K562 (cell line): ENCODE measurements around the gene PI16. TPM values are rescaled to one million over a fixed set of nuclear protein-coding genes. Genes with fewer than 3 reads are reported as not detected.

Experiments used
- ATAC-seq: fragments of 200-7000 bp; cut with Tn5 transposase; 3 replicates; pipeline ENCODE4 v1.9.1; 2020; ENCODE audit warnings: moderate library complexity
- BruUV-seq: library from RNA; stranded (reverse); fragments of 400-500 nt; replicated peaks from 2 replicates; lab custom pipeline; 2021; lab: Mats Ljungman, UMichigan
- CTCF ChIA-PET: fragments of 300-600 bp; formaldehyde crosslinking; extraction: SDS; loops from one replicate; lab custom pipeline; 2021; ENCODE audit warnings: low intra/inter-chr PET ratio; lab: Yijun Ruan, JAX
- POLR2A ChIA-PET: fragments of 300-600, 350-650 bp; sonication (Branson Sonifier 250); formaldehyde crosslinking; extraction: SDS; loops from one replicate; lab custom pipeline; 2021; ENCODE audit warnings: antibody characterized with exemption, inconsistent platforms; lab: Yijun Ruan, JAX
- DNase-seq, 4 experiments: peaks; one replicate each; pipeline versions ENCODE4 v3.0.0 to v3.0.0-alpha.2; 2011 to 2018; ENCODE audit warnings: low spot score in 3 of 4, mixed read lengths in 3 of 4; ENCODE audit errors: extremely low read depth in 1 of 4
- FAIRE-seq: peaks from 2 replicates; lab custom pipeline; 2011; peaks lifted over from hg19 to GRCh38; lab: Jason Lieb, UNC
- H2AFZ ChIP-seq: 2 replicates; pipeline ENCODE4 v1.6.0; 2011; ENCODE audit warnings: low read depth, low read length, control low read depth, inconsistent platforms
- H3K27ac ChIP-seq: fragments of 200-600 bp; 3 replicates; pipeline ENCODE4 v1.8.0; 2011; ENCODE audit warnings: low read depth, mild to moderate bottlenecking, control low read depth, inconsistent platforms, low read length, moderate library complexity, mixed read lengths; ENCODE audit errors: extremely low read depth
- H3K27me3 ChIP-seq, 2 experiments: fragments of 300-600 bp in 1 of 2; 2 replicates in 1 of 2; 3 replicates in 1 of 2; pipeline versions ENCODE4 v1.6.0 to v1.8.0; 2011; ENCODE audit warnings: inconsistent platforms in 2 of 2, low read length in 2 of 2, mild to moderate bottlenecking in 1 of 2, mixed read lengths in 1 of 2, moderate library complexity in 1 of 2; ENCODE audit not compliant: control insufficient read depth in 2 of 2, insufficient read depth in 2 of 2
- H3K36me3 ChIP-seq: fragments of 300-600 bp; 3 replicates; pipeline ENCODE4 v1.8.0; 2011; ENCODE audit warnings: mild to moderate bottlenecking, low read length, inconsistent platforms; ENCODE audit not compliant: control insufficient read depth, insufficient read depth
- H3K4me1 ChIP-seq, 2 experiments: fragments of 200-600 bp in 1 of 2; replicated peaks in 1 of 2; 2 replicates in 1 of 2; 3 replicates in 1 of 2; pipeline versions ENCODE4 v1.5.1 to v1.8.0; 2011; ENCODE audit warnings: inconsistent platforms in 2 of 2, low read length in 2 of 2, mild to moderate bottlenecking in 1 of 2, mixed read lengths in 1 of 2, moderate library complexity in 1 of 2; ENCODE audit not compliant: control insufficient read depth in 2 of 2, insufficient read depth in 2 of 2
- H3K4me2 ChIP-seq: 2 replicates; pipeline ENCODE4 v1.6.1; 2011; ENCODE audit warnings: low read length, control low read depth, inconsistent platforms, mixed read lengths; ENCODE audit not compliant: insufficient read depth
- H3K4me3 ChIP-seq: fragments of 200-600 bp; sonication (generic), shearing (Covaris generic); 2 replicates; pipeline ENCODE4 v1.5.1; 2016; ENCODE audit warnings: control low read depth, inconsistent platforms
- H3K79me2 ChIP-seq: fragments of 200-600 bp; 3 replicates; pipeline ENCODE4 v1.8.0; 2011; ENCODE audit warnings: low read length, inconsistent platforms; ENCODE audit not compliant: control insufficient read depth, insufficient read depth
- H3K9ac ChIP-seq, 2 experiments: 2 replicates each; pipeline versions ENCODE4 v1.6.0 to v1.6.1; 2011; ENCODE audit warnings: low read depth in 2 of 2, low read length in 2 of 2, control low read depth in 1 of 2, inconsistent platforms in 1 of 2, mild to moderate bottlenecking in 1 of 2, mixed read lengths in 1 of 2; ENCODE audit not compliant: insufficient read depth in 1 of 2
- H3K9me1 ChIP-seq: one replicate; pipeline ENCODE4 v1.6.0; 2011; ENCODE audit warnings: inconsistent platforms, mild to moderate bottlenecking, low read length, moderate library complexity; ENCODE audit not compliant: control insufficient read depth, insufficient read depth
- H3K9me3 ChIP-seq: replicated peaks from 2 replicates; pipeline ENCODE4 v1.5.1; 2011; ENCODE audit warnings: low read depth, low read length, inconsistent platforms; ENCODE audit not compliant: control insufficient read depth, insufficient read depth
- H4K20me1 ChIP-seq: replicated peaks from 2 replicates; pipeline ENCODE4 v1.6.1; 2011; ENCODE audit warnings: low read length, inconsistent platforms, mixed read lengths; ENCODE audit not compliant: control insufficient read depth, insufficient read depth
- ATF3 ChIP-seq, 2 experiments: fragments of 450-650 bp in 1 of 2; sonication (generic) in 1 of 2; formaldehyde crosslinking in 1 of 2; IDR thresholded peaks in 1 of 2; conservative IDR thresholded peaks in 1 of 2; 2 replicates each; pipeline versions ENCODE4 v1.6.1 to v1.8.1; 2016 to 2023; ENCODE audit warnings: mild to moderate bottlenecking in 2 of 2, moderate library complexity in 2 of 2, inconsistent platforms in 1 of 2, missing genetic modification reagents in 1 of 2
- NCOA6 ChIP-seq: fragments of 450-650 bp; IDR thresholded peaks from 2 replicates; pipeline ENCODE4 v1.6.1; 2017; ENCODE audit warnings: mild to moderate bottlenecking
- ZBTB43 ChIP-seq: sonication (generic); formaldehyde crosslinking; IDR thresholded peaks from 2 replicates; pipeline ENCODE4 v1.8.0; 2023; ENCODE audit warnings: mild to moderate bottlenecking, missing genetic modification reagents
- WGBS: fragments of 100-300 bp; shearing (Covaris generic); methylation state at CpG from one replicate; pipeline ENCODE4 v1.1.6; 2016; ENCODE audit warnings: low coverage, mixed read lengths; ENCODE audit not compliant: insufficient coverage; ENCODE audit errors: missing lambda C conversion rate; 5-methylcytosine and 5-hydroxymethylcytosine counted together
- in situ Hi-C: fragments of 300-500 bp; cut with MboI; formaldehyde crosslinking; loops from 4 replicates; pipeline ENCODE4 v1.15.0; 2018; ENCODE audit warnings: inconsistent platforms, mixed read lengths
- intact Hi-C: fragments of 100-400 bp; cut with micrococcal nuclease; formaldehyde crosslinking; loops from 2 replicates; pipeline ENCODE4 v1.14.2; 2022
- polyA plus RNA-seq, 8 experiments: library from polyadenylated mRNA; depleted of rRNA in 4 of 8; stranded (reverse) in 5 of 8; unstranded in 3 of 8; fragments of >200 nt; fragmentation: Nextera tagmentation in 2 of 8; fragmentation: Illumina TruSeq in 1 of 8; extraction: Ambion mirVana in 2 of 8; extraction: Trizol in 1 of 8; gene quantifications; 2 replicates each; pipeline versions ENCODE4 v1.2.1 to v1.2.3, GENCODE V29; 2011 to 2014; ENCODE audit warnings: inconsistent platforms in 1 of 8, missing spikeins in 1 of 8
- total RNA-seq, 7 experiments: library from RNA; depleted of rRNA in 6 of 7; stranded (reverse); fragments of >200 nt in 6 of 7; fragmentation: Illumina TruSeq in 2 of 7; extraction: Trizol in 2 of 7; gene quantifications; 2 replicates each; pipeline versions ENCODE4 v1.2.1 to v1.2.3, GENCODE V29; 2011 to 2021; ENCODE audit warnings: low replicate concordance in 1 of 7

PI16 gene
- total and polyA plus RNA-seq, 9 of the 15 experiments (the other 6 are each of a cell fraction or from before 2014, with no cell fraction given), result 0.06 to 0.18 TPM; not detected in 7

- ATAC-seq, result no peak
- TF ChIP-seq ATF3 (IDR thresholded peaks at IDR 0.05), result peak; percentile 33
- no peak for TF ChIP-seq ATF3 (CRISPR knock-in tag; conservative IDR thresholded peaks at IDR 0.05)
- no peak for TF ChIP-seq ZBTB43
- no peak for TF ChIP-seq NCOA6
- Histone ChIP-seq H2AFZ (no peak overlapping the region), H3K9ac (no peak overlapping the region), H4K20me1 (peaks cover 3% of the 10 kb centered on the region; the same call in 1 of the 2 replicates), H3K4me1 (peaks cover 2 to 16% of the 10 kb centered on the region in 2 experiments; a peak in 4 of 5 replicates), H3K27me3 (peaks cover 19 to 61% of the 10 kb centered on the region in 2 experiments; a peak in 4 of 5 replicates), H3K4me2 (no peak overlapping the region), H3K4me3 (no peak overlapping the region), H3K79me2 (no peaks in the 10 kb centered on the region), H3K27ac (no peak overlapping the region), H3K9me3 (no peaks in the 10 kb centered on the region), H3K9me1 (no peaks in the 10 kb centered on the region), H3K36me3 (no peaks in the 10 kb centered on the region)
- no peak for DNase-seq
- POLR2A ChIA-PET, result interaction anchor here (0.5 to 2.1 kb wide), 10 partner anchors 8 to 877 kb away, joined by 3 to 14 read pairs (median 3); no protein-coding TSS in a partner anchor
- no peak for FAIRE-seq
- intact Hi-C loops (loop anchor here (10.0 kb wide), 1 partner anchor 392 kb away; no protein-coding TSS in a partner anchor), in situ Hi-C loops (loop anchor here (25.0 kb wide), 1 partner anchor 1480 kb away; no protein-coding TSS in a partner anchor)
- BruUV-seq, result no TSS peak
- WGBS, result 11% methylated on average over 5 of the region's 5 CpGs
- CTCF ChIA-PET, result interaction anchor here (1.4 kb wide), 1 partner anchor 12 kb away, joined by 3 read pairs; no protein-coding TSS in a partner anchor
These were observed 52.3 kb downstream of the PI16 start for GRCh38 chr6:37006793-37007339.
